Measurements from ENCODE around the gene PDE10A. TPM values are rescaled to one million over a fixed set of nuclear protein-coding genes. Genes with fewer than 3 reads are reported as not detected.

The PDE10A gene
- total RNA-seq, 1 experiment from 2014 or later, result 2.1 TPM

DNA sequence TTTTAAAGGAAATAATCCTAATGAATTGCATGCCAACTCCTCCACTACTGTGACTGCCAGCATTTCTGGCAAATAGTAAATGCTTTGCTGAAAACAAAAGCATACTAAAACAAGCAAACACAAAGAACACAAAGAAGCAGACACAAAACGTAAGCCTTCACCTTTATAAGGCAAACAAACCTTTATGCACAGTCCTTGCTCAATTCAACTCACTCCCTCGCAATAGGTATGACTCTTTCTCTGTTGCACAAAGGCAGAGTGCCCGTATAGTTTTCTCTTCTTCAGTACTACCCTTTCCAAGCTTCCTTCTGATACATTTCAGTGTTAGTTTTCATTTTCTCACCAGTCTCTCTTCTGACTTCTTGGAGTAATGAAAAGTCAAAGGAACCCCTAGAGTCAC is 63.9 kb downstream of the PDE10A start:
- POLR2A ChIA-PET (ENCODE audit: unreplicated experiment), result no interaction called here
- TF ChIP-seq EZH2 (IDR thresholded peaks at IDR 0.05; ENCODE audit: low read length, unreplicated experiment) (no peak), EZH2phosphoT487 (IDR thresholded peaks at IDR 0.05; ENCODE audit: borderline replicate concordance, low read length) (no peak), CTCF (conservative IDR thresholded peaks at IDR 0.05; ENCODE audit: low read depth, low read length) (no peak)

GRCh38 chr6:165597821-165598220 is 65.2 kb downstream of the PDE10A start:
- intact Hi-C loops (cut with micrococcal nuclease), result no loop called here
- POLR2A ChIA-PET (ENCODE audit: unreplicated experiment), result no interaction called here
- no peaks in the 10 kb centered on the region for H3F3A ChIP-seq (ENCODE audit: low read length, unreplicated experiment)

More for the DNA sequence above, 63.9 kb downstream of the PDE10A start:
- Histone ChIP-seq H3K9me3 (ENCODE audit: low read length) (no peaks in the 10 kb centered on the region), H3K27me3 (ENCODE audit: low read length) (no peaks in the 10 kb centered on the region), H3K4me1 (ENCODE audit: insufficient read depth, low read length) (no peaks in the 10 kb centered on the region), H3K9me2 (replicated peaks; ENCODE audit: low read length) (no peaks in the 10 kb centered on the region), H3K4me2 (ENCODE audit: low read length) (no peak overlapping the region), H2AFZ (ENCODE audit: low read length) (no peak overlapping the region), H3K4me3 (ENCODE audit: low read length) (no peak overlapping the region), H3K27ac (ENCODE audit: low read length) (no peak overlapping the region), H3K36me3 (ENCODE audit: low read depth, low read length) (no peaks in the 10 kb centered on the region), H3F3A (ENCODE audit: low read length, unreplicated experiment) (no peaks in the 10 kb centered on the region), H4K20me1 (ENCODE audit: low read length) (no peaks in the 10 kb centered on the region), H3K9ac (ENCODE audit: low read length) (no peak overlapping the region), H3K79me2 (ENCODE audit: low read length) (no peaks in the 10 kb centered on the region)
- CTCF ChIA-PET, result no interaction called here
- intact Hi-C loops (cut with micrococcal nuclease), result no loop called here
- ATAC-seq (no peak), DNase-seq (no peak)
- BruUV-seq (replicated peaks), result no TSS peak

More at GRCh38 chr6:165597821-165598220, 65.2 kb downstream of the PDE10A start:
- H3K36me3 ChIP-seq (ENCODE audit: low read depth, low read length), result no peaks in the 10 kb centered on the region
- H3K27ac ChIP-seq (ENCODE audit: low read length), result no peak overlapping the region
- no peaks in the 10 kb centered on the region for H3K79me2 ChIP-seq (ENCODE audit: low read length)
- no peak overlapping the region for H3K4me3 ChIP-seq (ENCODE audit: low read length)
- CTCF ChIA-PET, result no interaction called here
- no peaks in the 10 kb centered on the region for H3K9me2 ChIP-seq (replicated peaks; ENCODE audit: low read length)
- ATAC-seq, result no peak
- H3K9me3 ChIP-seq (ENCODE audit: low read length), result no peaks in the 10 kb centered on the region
- H3K4me1 ChIP-seq (ENCODE audit: insufficient read depth, low read length), result no peaks in the 10 kb centered on the region
- no peak overlapping the region for H3K4me2 ChIP-seq (ENCODE audit: low read length)
- DNase-seq, result no peak
- no peaks in the 10 kb centered on the region for H3K27me3 ChIP-seq (ENCODE audit: low read length)
- no peak overlapping the region for H3K9ac ChIP-seq (ENCODE audit: low read length)
- H4K20me1 ChIP-seq (ENCODE audit: low read length), result no peaks in the 10 kb centered on the region
- no peak overlapping the region for H2AFZ ChIP-seq (ENCODE audit: low read length)
- no TSS peak for BruUV-seq (replicated peaks)
- TF ChIP-seq CTCF (conservative IDR thresholded peaks at IDR 0.05; ENCODE audit: low read depth, low read length), result no peak
- TF ChIP-seq EZH2phosphoT487 (IDR thresholded peaks at IDR 0.05; ENCODE audit: borderline replicate concordance, low read length), result no peak
- TF ChIP-seq EZH2 (IDR thresholded peaks at IDR 0.05; ENCODE audit: low read length, unreplicated experiment), result no peak

Measured in PC-3 (cell line).